Ovary (tissue), 3 donors: Measurements from ENCODE around the gene DPYSL5.

Source experiments
- CTCF ChIP-seq, 3 donors: fragments of 450-650 bp in 2 of 3; fragments of 200-600 bp in 1 of 3; IDR thresholded peaks; one replicate each; pipeline versions ENCODE4 v1.5.1 to v1.8.0; 2016 to 2022; ENCODE audit warnings: antibody characterized with exemption in 3 of 3, mild to moderate bottlenecking in 1 of 3
- EP300 ChIP-seq: sonication (generic); formaldehyde crosslinking; IDR thresholded peaks from one replicate; pipeline ENCODE4 v1.6.1; 2017; ENCODE audit warnings: antibody characterized with exemption
- POLR2A ChIP-seq: fragments of 450-650 bp; IDR thresholded peaks from one replicate; pipeline ENCODE4 v1.6.1; 2017; ENCODE audit warnings: antibody characterized with exemption, mild to moderate bottlenecking, moderate library complexity
- donor health status: DM: no; HTN: no; CAD: no.

- TF ChIP-seq CTCF (IDR thresholded peaks at IDR 0.05) (no peak), POLR2A (no peak), EP300 (no peak)
Observed at GRCh38 chr2:26807788-26808460, 40.0 kb upstream of the DPYSL5 start.
